GM12875 (cell line): ENCODE data around the gene COL21A1.

Source experiments
- H3K4me3 ChIP-seq: one replicate; pipeline ENCODE4 v1.5.1; 2011; ENCODE audit warnings: low read depth, low read length, control low read depth
- TF ChIP-seq, protein P1 (sequence below): IDR thresholded peaks from 2 replicates; pipeline ENCODE4 v1.5.1; 2011; ENCODE audit warnings: low read depth, mild to moderate bottlenecking, control low read depth, inconsistent platforms, low read length, moderate library complexity, borderline replicate concordance; ENCODE audit not compliant: insufficient read depth

The COL21A1 gene

GRCh38 chr6:56101141-56101553 is 146.2 kb downstream of the COL21A1 start:
- TF ChIP-seq, protein P1, sequence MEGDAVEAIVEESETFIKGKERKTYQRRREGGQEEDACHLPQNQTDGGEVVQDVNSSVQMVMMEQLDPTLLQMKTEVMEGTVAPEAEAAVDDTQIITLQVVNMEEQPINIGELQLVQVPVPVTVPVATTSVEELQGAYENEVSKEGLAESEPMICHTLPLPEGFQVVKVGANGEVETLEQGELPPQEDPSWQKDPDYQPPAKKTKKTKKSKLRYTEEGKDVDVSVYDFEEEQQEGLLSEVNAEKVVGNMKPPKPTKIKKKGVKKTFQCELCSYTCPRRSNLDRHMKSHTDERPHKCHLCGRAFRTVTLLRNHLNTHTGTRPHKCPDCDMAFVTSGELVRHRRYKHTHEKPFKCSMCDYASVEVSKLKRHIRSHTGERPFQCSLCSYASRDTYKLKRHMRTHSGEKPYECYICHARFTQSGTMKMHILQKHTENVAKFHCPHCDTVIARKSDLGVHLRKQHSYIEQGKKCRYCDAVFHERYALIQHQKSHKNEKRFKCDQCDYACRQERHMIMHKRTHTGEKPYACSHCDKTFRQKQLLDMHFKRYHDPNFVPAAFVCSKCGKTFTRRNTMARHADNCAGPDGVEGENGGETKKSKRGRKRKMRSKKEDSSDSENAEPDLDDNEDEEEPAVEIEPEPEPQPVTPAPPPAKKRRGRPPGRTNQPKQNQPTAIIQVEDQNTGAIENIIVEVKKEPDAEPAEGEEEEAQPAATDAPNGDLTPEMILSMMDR, result no peak
- H3K4me3 ChIP-seq, result no peak overlapping the region

DNA sequence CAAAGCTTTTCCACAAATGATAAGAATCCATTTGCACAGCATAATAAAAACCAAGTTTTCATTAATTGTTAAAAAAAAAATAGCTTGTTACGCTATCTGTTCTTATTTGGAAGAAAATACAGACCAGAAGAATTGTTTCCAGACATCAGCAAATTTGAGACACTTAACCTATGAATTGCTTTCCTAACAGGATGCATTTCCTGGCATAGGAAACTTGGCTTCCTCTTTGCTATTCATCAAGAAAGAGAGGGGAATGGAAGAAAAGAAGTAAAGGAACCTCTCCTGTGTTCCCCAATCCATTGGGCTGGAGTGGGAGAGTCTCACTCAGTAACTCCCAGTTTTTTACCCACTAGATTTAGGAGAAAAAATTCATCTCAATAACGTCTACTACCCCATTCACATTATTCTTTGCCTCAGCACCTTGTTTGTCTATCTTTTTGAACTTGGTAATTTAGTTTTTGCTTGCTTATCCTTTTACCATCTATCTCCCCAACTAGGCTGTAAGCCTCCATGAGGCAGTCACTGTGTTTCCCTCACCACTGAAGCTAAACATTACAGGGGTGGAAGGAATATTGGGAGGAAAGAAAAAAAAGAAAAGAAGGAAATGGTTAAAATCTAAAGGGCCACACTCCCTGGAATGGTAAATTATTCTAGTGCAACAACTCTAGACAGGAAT is 150.3 kb downstream of the COL21A1 start:
- H3K4me3 ChIP-seq, result no peak overlapping the region
- TF ChIP-seq, protein P1, result no peak

DNA sequence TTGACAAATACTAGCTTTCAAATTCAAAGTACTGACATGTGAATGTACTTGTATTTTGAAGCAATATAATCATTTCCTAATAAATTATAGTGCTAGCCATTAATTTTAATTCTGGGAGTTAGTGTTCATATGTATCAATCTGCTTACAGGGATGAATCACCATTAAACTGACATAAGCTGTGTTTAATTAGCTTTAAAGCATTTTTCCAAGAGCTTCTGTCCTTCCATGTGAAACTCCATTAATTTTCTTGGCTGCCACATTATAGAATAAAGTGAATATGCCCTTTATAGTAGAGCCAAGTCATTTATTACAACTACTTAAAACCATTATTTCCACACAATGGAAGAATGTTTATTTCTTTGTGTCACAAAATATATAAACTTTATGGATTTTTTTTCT is 150.8 kb downstream of the COL21A1 start:
- no peak overlapping the region for H3K4me3 ChIP-seq

GRCh38 chr6:56093776-56094175 is 153.6 kb downstream of the COL21A1 start:
- no peak overlapping the region for H3K4me3 ChIP-seq
- TF ChIP-seq, protein P1, result no peak

More for the DNA sequence above, 150.8 kb downstream of the COL21A1 start:
- TF ChIP-seq, protein P1, result no peak

- H3K4me3 ChIP-seq, result no peak overlapping the region
- TF ChIP-seq, protein P1, result no peak
These were observed 156.1 kb downstream of the COL21A1 start for GRCh38 chr6:56091159-56091869.

DNA sequence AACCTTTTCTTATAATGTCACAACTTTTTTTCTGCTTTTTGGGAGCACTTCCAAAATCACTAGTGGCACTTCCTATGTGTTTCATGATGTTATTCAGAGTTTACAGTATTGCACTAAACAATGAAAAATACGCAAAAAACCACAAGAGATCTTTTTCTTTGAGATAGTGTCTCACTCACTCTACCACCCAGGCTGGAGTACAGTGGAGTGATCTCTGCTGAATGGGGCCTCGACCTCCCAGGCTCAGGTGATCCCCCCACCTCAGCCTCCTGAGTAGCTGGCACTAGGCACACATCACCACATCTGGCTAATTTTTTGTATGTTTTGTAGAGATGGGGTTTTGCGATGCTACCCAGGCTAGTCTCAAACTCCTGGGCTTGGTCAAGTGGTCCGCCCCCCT is 158.7 kb downstream of the COL21A1 start:
- TF ChIP-seq, protein P1, result no peak
- no peak overlapping the region for H3K4me3 ChIP-seq

- TF ChIP-seq, protein P1, result no peak
- no peak overlapping the region for H3K4me3 ChIP-seq
These were observed 160.0 kb downstream of the COL21A1 start for GRCh38 chr6:56087421-56087820.
